GM10266 (cell line): ENCODE measurements around the gene HMGB3.
"Not testable (repeated sequence)": the region's sequence is repeated elsewhere in the genome, so short reads cannot be mapped to it uniquely, and the experiment has no call there.

Source experiments
- DNase-seq: peaks from one replicate; pipeline ENCODE4 v3.0.0; 2012; ENCODE audit errors: extremely low spot score
- CTCF ChIP-seq: IDR thresholded peaks from 2 replicates; pipeline ENCODE4 v1.5.1; 2012; ENCODE audit warnings: mild to moderate bottlenecking, low read depth; ENCODE audit not compliant: control insufficient read depth, insufficient read depth; ENCODE audit errors: missing control alignments

The HMGB3 gene

GRCh38 chrX:150942942-150943594, 40.1 kb upstream of the HMGB3 start:
- no peak for DNase-seq
- TF ChIP-seq CTCF, result no peak

GRCh38 chrX:150944233-150944632, 38.9 kb upstream of the HMGB3 start:
- TF ChIP-seq CTCF, result no peak
- no peak for DNase-seq

GRCh38 chrX:150954951-150955350, 28.2 kb upstream of the HMGB3 start:
- DNase-seq, result no peak
- no peak for TF ChIP-seq CTCF

DNA sequence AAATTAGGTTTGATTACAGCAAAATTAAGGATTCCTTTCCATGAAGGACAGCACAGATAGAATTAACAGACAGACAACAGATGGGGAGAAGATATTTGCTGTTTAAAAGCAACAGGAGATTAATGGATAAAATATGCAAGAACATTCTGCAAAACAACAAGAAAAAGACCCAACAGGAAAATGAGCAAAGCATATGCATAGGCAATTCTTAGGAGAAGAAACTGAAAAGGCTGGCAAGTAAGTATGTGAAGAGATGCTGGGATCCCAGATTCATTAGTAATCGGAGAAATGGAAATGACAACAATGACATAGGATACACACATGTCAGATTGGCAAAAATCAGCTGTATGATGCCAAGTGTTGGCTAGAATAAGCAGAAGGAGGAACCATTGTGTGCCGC, 27.5 kb upstream of the HMGB3 start:
- DNase-seq, result no peak
- TF ChIP-seq CTCF, result no peak

DNA sequence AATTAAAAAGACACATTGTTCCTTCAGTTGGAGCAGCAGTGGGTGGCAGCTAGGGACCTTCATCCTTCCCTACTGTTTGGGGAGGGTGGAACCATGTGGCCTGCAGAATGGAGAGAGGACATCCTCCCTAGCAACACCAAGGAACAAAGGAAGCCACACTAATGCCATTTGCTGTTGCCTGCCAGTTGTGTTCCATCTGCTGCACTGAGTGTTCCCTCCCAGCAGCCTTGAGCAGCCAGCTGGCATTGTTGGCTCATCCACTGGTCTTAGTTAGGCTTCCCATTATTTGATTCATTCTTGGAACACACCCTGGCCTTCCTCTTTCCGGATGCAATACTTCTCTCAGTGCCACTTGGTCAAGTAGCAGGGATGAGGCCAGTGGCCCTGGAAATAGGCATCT, 25.0 kb upstream of the HMGB3 start:
- DNase-seq, result no peak
- TF ChIP-seq CTCF, result no peak

GRCh38 chrX:150959557-150959956, 23.6 kb upstream of the HMGB3 start:
- TF ChIP-seq CTCF, result no peak
- DNase-seq, result no peak

DNA sequence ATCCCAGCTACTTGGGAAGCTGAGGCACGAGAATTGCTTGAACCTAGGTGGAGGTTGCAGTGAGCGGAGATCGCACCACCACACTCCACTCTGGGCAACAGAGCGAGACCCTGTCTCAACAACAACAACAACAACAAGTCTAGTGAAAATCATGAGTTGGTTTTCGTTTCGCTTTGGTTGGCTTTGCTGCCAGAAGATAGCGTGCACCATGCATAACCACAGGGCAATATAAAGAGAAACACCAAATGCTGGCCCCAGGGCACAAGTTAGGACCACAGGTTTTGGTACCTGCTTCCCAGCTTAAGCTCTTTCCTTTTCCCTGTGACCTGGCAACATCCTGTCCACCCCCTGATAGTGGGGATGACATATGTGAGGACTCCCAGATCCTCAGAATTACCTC, 21.5 kb upstream of the HMGB3 start:
- no peak for DNase-seq
- TF ChIP-seq CTCF, result no peak

DNA sequence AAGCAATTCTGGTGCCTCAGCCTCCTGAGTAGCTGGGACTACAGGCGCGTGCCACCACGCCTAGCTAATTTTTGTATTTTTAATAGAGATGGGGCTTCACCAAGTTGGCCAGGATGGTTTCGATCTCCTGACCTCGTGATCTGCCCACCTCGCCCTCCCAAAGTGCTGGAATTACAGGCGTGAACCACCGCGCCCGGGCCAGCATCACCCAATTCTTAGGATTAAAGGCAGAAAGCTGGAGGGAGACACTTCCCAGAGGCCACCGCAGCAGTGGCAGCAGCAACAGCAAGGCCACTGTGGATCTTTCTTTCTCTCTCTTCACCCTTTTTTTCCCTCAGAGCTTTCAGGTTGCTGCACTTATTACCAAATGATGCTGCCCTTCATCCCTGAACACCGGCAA, 18.7 kb upstream of the HMGB3 start:
- not testable (repeated sequence) for DNase-seq
